ENCODE measurements around the gene PHLDA2.
A peak's percentile ranks its signal among the peaks of the same experiment; 100 is the strongest.
"Not testable (repeated sequence)": the region's sequence is repeated elsewhere in the genome, so short reads cannot be mapped to it uniquely, and the experiment has no call there.

Gene PHLDA2

GRCh38 chr11:2914455-2915195 is 14.6 kb downstream of the PHLDA2 start:
- no peak for DNase-seq (ENCODE audit: low read depth)

DNA sequence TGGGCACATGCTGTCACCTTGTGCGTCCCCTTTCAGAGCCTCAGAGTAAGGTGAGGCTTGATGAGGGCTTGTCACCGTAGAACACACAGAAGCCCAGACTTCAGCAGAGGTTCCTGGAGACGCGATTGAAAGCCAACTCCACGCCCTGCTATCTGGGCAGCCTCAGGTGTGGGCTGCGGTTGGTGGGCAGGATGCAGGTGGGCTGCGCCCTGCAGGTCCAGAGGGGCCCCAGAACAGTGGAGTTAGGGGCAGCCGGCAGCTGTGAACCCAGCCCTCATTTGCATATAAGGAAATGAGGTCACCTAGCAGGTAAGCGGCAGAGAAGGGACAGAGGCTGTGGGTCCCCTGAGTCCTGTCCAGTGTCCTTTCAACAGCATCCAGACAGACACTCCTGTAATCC is 15.4 kb downstream of the PHLDA2 start:
- no peak for DNase-seq (ENCODE audit: low read depth)

DNA sequence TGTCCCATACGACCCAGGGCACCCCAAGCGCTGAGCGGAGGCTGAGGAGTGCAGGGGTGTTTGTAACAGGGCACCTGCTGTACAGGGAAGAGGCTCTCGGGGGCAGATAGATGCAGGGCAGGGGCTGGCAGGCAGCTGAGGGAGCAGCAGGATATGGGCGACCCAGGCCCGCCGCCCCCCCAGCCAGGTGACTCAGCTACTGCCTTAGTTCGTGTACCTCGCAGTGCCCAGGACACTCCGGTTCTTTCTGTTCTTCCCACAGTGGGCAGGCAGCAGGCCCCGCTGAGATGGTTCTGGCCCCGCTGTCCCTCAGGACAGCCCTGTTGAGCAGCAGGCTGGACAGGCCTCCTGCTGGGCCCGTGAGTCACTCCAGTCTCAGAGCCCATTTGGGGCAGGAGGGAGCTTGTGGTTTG is 16.2 kb downstream of the PHLDA2 start:
- no peak for DNase-seq (ENCODE audit: low read depth)

- DNase-seq (ENCODE audit: low read depth), result no peak
Observed at GRCh38 chr11:2912498-2912897, 16.7 kb downstream of the PHLDA2 start.

GRCh38 chr11:2911785-2912391 is 17.3 kb downstream of the PHLDA2 start:
- DNase-seq (ENCODE audit: low read depth), result no peak

DNA sequence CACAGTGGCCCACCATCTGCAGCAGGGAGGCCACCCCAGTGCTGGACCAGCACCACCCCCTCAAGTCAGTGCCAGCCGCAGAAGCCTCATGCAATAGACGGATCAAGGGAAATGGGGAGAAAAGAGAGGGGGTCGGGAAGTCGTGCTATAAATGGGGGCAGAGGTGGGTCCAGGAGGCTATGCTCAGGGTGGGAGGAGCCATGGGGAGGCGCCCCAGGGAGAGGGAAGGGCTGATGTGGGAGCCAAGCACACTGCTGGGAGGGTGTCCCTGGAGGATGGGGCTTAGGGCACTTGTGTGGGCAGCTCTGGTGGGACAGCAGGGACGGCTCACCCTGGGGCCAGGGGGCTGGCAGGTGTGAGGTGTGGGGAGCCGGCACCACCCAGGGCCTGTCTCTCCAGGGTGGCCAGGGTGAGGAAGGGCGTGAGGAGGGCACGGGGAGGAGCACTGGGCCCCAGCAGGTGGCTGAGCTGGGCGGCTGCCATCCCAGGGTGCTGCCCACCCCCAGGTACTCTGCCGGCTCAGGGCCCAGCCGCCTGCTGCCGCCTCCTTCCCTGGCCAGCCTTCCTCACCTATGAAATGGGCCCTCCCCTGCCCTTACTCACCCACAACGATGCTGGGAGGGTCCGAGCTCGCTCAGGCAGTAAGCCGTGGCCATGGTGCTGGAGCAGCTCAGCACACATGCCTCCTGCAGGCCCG is 18.0 kb downstream of the PHLDA2 start:
- no peak for DNase-seq (ENCODE audit: low read depth)

DNA sequence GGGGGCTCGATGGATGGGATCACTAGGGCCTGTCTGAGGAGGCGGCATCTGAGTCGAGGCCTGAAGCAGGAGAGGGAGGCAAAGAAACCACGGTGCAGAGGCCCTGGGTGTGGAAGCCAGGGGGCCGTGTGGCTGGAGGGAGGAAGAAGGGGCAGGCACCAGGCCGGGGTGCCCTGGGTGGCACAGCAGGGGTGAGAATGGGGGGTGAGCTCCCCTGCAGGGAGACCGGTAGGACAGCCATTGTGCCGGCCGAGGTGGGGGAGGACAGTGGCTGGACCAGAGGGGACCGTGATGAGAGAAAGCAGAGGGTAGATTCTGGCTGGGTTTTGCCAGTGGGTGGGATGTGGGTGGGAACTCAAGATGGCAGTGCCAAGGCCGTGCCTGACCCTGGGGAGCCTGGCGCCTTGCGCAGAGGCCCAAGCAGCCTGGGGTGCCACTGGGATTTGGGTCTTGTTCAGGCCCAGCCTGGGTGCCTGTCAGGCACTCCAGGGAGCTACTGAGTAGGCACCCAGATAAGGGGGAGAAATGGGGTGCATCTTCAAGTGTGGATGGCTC is 18.7 kb downstream of the PHLDA2 start:
- no peak for DNase-seq (ENCODE audit: low read depth)

DNA sequence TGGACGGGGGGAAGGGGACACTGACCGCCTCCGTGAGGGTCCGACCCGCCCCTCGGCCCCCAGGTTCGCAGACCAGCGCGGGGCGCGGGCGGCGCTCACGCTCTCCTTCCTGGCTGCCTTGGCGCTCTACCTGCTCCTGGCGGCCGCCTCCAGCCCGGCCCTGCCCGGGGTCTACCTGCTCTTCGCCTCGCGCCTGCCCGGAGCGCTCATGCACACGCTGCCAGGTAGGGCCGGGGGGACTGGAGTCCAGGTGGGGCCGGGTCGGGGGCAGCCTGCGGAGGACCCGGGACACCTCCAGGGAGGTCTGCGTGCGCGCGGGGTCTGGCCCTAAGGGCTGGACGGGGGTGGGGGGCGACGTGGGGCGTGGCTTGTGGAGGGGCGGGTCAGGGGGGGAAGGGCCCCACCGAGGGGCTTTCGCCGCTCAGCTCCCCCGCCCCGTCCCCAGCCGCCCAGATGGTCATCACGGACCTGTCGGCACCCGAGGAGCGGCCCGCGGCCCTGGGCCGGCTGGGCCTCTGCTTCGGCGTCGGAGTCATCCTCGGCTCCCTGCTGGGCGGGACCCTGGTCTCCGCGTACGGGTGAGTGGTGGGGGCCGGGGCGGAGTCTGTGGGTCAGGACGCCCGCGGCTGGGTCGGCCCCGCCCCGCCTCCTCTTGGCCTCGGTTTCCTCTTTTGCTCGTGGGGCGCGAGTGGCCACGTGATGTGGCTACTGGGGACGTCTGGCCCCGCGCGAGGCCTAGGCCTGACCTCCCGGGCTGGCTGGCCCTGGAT is 19.9 kb downstream of the PHLDA2 start:
- no peak for DNase-seq (ENCODE audit: low read depth)

DNA sequence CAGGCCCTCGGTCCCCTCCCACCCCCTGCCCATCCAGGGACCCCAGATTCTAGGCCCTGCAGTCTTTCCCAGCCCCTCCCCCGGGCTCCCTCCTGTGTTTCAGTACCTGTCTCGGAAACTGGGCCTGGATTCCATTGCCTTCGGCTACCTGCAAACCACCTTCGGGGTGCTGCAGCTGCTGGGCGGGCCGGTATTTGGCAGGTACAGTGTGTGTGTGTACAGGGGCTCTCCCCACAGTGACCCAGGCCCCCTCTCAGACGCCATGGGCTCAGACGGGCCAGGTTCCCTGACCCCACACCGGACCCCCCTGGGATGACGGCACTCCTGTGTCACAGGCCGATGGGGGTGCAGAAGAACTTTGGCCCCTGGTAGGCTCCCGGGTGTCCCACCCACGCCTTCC is 21.1 kb downstream of the PHLDA2 start:
- no peak for DNase-seq (ENCODE audit: low read depth)

GRCh38 chr11:2905299-2905698 is 23.9 kb downstream of the PHLDA2 start:
- DNase-seq (ENCODE audit: low read depth), result not testable (repeated sequence)

DNA sequence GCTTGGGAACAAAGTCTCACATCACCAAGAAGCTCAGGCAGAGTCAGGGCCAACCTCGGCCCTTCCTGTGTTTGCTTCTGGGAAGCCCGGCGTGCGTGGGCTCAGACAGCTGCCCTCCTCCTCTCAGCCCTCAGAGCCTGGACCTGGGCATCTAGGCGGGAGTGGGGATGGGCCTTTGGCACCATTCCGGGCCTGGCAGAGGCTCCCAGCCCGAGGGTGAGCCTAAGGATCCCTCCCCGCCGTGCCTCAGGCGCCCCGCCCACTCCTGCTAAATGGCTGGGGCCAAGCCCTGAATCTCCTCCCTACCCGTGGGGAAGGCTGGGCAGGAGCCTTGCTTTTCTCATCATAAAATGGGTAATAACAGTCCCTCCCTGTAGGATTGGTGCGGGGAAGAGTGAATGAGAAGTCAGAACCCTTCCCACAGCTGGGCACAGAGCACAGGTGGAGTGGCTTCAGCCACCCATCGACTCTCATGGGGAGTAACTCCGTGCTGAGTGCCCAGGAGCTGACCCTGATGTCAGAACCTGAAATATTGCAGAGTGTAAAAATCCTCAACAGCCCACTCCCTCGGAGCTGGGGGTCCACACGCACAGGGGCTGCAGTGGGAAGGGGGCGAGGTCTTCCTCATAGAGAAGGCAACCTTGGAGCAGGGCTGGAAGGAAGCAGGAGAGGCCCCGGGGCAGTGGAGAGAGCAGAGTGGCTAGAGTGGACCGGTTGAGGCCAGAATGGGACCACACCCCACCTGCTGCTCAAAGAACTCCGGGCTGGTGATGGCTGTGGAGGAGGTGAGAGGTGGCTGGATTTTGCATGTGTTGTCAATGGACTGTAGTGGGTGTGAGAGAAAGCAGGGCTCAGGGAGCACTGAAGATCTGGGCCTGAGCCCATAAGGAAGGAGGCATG is 24.8 kb downstream of the PHLDA2 start:
- DNase-seq (ENCODE audit: low read depth), result no peak

GRCh38 chr11:2903672-2904011 is 25.6 kb downstream of the PHLDA2 start:
- no peak for DNase-seq (ENCODE audit: low read depth)

- no peak for DNase-seq (ENCODE audit: low read depth)
Observed at GRCh38 chr11:2902784-2903671, 26.2 kb downstream of the PHLDA2 start.

GRCh38 chr11:2901854-2902783 is 27.1 kb downstream of the PHLDA2 start:
- peak; percentile 65 for DNase-seq (ENCODE audit: low read depth)

DNA sequence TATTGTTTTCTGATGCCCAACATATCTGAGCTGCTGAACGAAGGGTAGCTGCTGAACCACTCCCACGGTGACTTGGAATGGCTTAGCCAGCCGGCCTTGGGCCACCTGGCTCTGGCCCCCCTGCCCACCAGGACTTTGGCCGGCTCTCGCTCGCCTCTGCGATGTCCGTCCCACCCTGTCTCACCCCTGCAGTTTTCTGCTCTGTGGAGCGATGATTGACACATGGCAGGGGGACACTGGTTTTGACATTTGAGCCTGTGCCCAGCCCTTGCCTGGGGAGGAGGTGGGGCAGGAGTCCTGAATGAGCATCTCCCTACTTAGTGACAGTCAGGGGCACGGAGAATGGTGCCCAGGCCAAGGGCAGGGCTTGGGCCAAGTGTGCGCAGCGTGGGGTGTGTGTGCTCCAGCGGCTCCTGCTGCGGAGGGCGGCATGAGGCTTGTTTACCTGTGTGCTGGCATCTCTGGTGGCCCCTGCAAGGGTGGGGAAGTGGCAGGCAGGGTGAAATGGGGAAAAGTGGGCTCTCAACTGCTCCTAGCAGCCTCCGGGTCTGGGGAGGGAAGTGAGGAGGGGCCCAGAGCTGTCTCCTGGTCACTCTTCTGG is 27.9 kb downstream of the PHLDA2 start:
- DNase-seq (ENCODE audit: low read depth), result no peak

GRCh38 chr11:2899080-2899783 is 30.0 kb downstream of the PHLDA2 start:
- DNase-seq (ENCODE audit: low read depth), result no peak

GRCh38 chr11:2898366-2899079 is 30.7 kb downstream of the PHLDA2 start:
- DNase-seq (ENCODE audit: low read depth), result no peak
